Vagina (tissue), 2 donors: ENCODE measurements around the gene TDRD5. TPM values are rescaled to one million over a fixed set of nuclear protein-coding genes. Genes with fewer than 3 reads are reported as not detected.
A peak's percentile ranks its signal among the peaks of the same experiment; 100 is the strongest.

ENCODE experiments used
- DNase-seq, 2 donors: peaks; one replicate each; pipeline ENCODE4 v3.0.0-alpha.2; 2017; ENCODE audit errors: extremely low spot score in 2 of 2
- H3K27ac ChIP-seq: fragments of 200-600 bp; sonication (generic); one replicate; pipeline ENCODE4 v1.5.1; 2019
- H3K27me3 ChIP-seq: fragments of 200-600 bp; sonication (generic); one replicate; pipeline ENCODE4 v1.5.1; 2019
- H3K36me3 ChIP-seq, 2 donors: fragments of 200-600 bp; sonication (generic); one replicate each; pipeline ENCODE4 v1.5.1; 2017 to 2019
- H3K4me1 ChIP-seq: fragments of 200-600 bp; sonication (generic); one replicate; pipeline ENCODE4 v1.5.1; 2019
- H3K4me3 ChIP-seq, 2 donors: fragments of 200-600 bp; sonication (generic); 1 replicate in 1 of 2; 2 replicates in 1 of 2; pipeline ENCODE4 v1.5.1; 2016 to 2019
- H3K9me3 ChIP-seq: fragments of 200-600 bp; sonication (generic); one replicate; pipeline ENCODE4 v1.5.1; 2019
- POLR2A ChIP-seq, 2 donors: fragments of 450-650 bp; IDR thresholded peaks; one replicate each; pipeline ENCODE4 v1.6.1; 2017; ENCODE audit warnings: antibody characterized with exemption in 2 of 2, mild to moderate bottlenecking in 2 of 2, moderate library complexity in 2 of 2
- POLR2AphosphoS5 ChIP-seq, 2 donors: sonication (generic); formaldehyde crosslinking; IDR thresholded peaks; one replicate each; pipeline ENCODE4 v1.9.0; 2017; ENCODE audit warnings: antibody characterized with exemption in 2 of 2, mild to moderate bottlenecking in 2 of 2, low read depth in 1 of 2; ENCODE audit not compliant: insufficient read depth in 1 of 2
- intact Hi-C: fragments of 100-400 bp; cut with DNase I; formaldehyde crosslinking; loops from one replicate; pipeline ENCODE4 v1.15.1; 2023
- total RNA-seq: library from RNA; depleted of rRNA; stranded (reverse); fragments of >200 nt; gene quantifications from one replicate; pipeline ENCODE4 v1.2.3, GENCODE V29; 2016
- TF ChIP-seq, protein P1 (sequence below), 3 experiments: fragments of 450-650 bp in 2 of 3; fragments of 200-600 bp in 1 of 3; sonication (generic) in 1 of 3; IDR thresholded peaks; one replicate each; pipeline ENCODE4 v1.5.1; 2017 to 2019; ENCODE audit warnings: antibody characterized with exemption in 3 of 3, mild to moderate bottlenecking in 2 of 3, moderate library complexity in 2 of 3

Gene TDRD5
- total RNA-seq, 1 donor from 2014 or later: not detected

DNA sequence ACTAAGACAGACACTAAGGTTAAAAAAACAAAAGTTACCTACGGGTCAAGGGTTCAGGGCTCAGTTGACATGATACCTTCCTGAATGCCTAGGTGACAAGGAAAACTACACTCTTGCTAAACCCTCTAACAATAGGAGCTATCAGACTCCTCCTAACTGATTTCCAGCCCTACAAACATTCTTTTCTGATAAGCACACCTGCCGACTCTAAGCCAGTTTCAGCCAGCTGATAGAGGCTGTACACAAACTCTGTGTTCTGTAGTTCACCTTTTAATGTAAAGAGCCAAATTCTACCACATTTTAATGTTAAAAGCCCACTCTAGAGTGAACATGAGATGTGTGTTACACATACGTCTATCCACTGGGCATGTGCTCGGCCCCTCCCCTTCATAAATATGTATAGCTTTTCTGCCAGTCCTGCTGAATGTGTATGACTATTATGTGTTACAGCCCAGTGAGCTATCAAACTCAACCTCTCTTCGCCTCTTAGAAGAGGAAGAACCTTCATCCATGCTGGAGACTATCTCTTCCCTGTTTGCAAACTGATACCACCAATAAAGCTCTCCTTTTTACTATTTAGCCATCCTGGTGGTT is 111.4 kb downstream of the TDRD5 start:
- Histone ChIP-seq H3K27ac (no peak overlapping the region), H3K4me1 (no peaks in the 10 kb centered on the region), H3K27me3 (no peaks in the 10 kb centered on the region), H3K9me3 (no peaks in the 10 kb centered on the region), H3K36me3 (no peaks in the 10 kb centered on the region), H3K4me3 (no peak overlapping the region)
- no peak for DNase-seq
- TF ChIP-seq POLR2A (IDR thresholded peaks at IDR 0.05) (no peak), POLR2AphosphoS5 (IDR thresholded peaks at IDR 0.05; ENCODE audit: insufficient read depth in 1 of 2, low read depth in 1 of 2) (no peak)
- TF ChIP-seq, protein P1, sequence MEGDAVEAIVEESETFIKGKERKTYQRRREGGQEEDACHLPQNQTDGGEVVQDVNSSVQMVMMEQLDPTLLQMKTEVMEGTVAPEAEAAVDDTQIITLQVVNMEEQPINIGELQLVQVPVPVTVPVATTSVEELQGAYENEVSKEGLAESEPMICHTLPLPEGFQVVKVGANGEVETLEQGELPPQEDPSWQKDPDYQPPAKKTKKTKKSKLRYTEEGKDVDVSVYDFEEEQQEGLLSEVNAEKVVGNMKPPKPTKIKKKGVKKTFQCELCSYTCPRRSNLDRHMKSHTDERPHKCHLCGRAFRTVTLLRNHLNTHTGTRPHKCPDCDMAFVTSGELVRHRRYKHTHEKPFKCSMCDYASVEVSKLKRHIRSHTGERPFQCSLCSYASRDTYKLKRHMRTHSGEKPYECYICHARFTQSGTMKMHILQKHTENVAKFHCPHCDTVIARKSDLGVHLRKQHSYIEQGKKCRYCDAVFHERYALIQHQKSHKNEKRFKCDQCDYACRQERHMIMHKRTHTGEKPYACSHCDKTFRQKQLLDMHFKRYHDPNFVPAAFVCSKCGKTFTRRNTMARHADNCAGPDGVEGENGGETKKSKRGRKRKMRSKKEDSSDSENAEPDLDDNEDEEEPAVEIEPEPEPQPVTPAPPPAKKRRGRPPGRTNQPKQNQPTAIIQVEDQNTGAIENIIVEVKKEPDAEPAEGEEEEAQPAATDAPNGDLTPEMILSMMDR (IDR thresholded peaks at IDR 0.05): no peak
- intact Hi-C loops: no loop called here

DNA sequence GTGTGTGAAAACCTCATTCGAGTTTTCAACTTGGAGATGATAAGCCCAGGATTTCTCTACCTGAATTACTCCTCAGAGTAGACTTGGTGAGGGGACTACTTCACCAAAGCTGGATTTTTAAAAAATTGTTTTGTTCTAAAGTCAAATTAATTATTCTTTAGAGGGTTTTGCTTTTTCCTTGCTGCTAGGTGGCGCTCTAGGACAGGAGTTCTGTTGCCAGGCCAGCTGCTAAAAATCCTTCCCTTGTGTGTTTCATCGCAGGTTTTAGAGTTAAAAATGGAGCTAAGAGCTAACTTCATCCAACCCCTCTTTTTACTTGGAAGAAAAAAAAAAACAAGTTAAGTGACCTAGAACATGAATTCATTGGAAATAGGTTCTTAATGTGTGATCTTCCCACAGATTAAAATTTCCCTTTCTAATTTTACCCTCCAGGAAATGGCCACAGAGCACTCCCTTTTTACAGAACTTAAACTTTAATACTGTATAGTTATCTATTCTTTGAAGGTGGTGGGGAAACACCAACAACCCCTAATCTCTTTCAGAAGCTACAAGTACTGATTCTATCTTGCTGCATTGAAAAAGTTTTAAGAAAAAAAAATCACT is 114.8 kb downstream of the TDRD5 start:
- Histone ChIP-seq H3K36me3 (no peaks in the 10 kb centered on the region), H3K27me3 (no peaks in the 10 kb centered on the region), H3K27ac (no peak overlapping the region), H3K4me1 (no peaks in the 10 kb centered on the region), H3K9me3 (no peaks in the 10 kb centered on the region), H3K4me3 (no peak overlapping the region)
- no peak for DNase-seq
- intact Hi-C loops: loop anchor here (2.0 kb wide), 1 partner anchor 102 kb away; no protein-coding TSS in a partner anchor
- TF ChIP-seq, protein P1 (IDR thresholded peaks at IDR 0.05): peak; percentile 41 to 73 (median 62)
- TF ChIP-seq POLR2A (IDR thresholded peaks at IDR 0.05) (no peak), POLR2AphosphoS5 (IDR thresholded peaks at IDR 0.05; ENCODE audit: insufficient read depth in 1 of 2, low read depth in 1 of 2) (no peak)

DNA sequence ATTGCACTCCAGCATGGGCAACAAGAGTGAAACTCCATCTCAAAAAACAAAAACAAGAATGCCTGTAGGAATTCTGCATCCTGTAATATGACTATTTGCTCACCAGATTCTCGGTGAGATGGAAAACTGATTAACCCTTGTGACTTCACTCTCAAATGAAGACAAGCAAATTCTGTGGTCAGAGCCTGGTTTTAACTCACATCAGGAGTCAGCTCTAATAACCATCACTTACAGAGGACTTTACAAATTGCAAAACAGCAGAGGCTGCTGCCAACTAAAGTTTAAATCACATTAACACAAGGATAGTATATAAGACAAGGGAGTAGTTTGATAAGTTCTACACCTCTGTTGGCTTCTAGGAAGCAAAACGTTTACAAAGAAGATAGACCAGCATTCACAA is 115.8 kb downstream of the TDRD5 start:
- Histone ChIP-seq H3K9me3 (no peaks in the 10 kb centered on the region), H3K4me3 (no peak overlapping the region), H3K36me3 (no peaks in the 10 kb centered on the region), H3K27ac (no peak overlapping the region), H3K27me3 (no peaks in the 10 kb centered on the region), H3K4me1 (no peaks in the 10 kb centered on the region)
- TF ChIP-seq POLR2A (IDR thresholded peaks at IDR 0.05) (no peak), POLR2AphosphoS5 (IDR thresholded peaks at IDR 0.05; ENCODE audit: insufficient read depth in 1 of 2, low read depth in 1 of 2) (no peak)
- TF ChIP-seq, protein P1 (IDR thresholded peaks at IDR 0.05): no peak
- no peak for DNase-seq
- intact Hi-C loops: loop anchor here (2.0 kb wide), 1 partner anchor 101 kb away; no protein-coding TSS in a partner anchor

DNA sequence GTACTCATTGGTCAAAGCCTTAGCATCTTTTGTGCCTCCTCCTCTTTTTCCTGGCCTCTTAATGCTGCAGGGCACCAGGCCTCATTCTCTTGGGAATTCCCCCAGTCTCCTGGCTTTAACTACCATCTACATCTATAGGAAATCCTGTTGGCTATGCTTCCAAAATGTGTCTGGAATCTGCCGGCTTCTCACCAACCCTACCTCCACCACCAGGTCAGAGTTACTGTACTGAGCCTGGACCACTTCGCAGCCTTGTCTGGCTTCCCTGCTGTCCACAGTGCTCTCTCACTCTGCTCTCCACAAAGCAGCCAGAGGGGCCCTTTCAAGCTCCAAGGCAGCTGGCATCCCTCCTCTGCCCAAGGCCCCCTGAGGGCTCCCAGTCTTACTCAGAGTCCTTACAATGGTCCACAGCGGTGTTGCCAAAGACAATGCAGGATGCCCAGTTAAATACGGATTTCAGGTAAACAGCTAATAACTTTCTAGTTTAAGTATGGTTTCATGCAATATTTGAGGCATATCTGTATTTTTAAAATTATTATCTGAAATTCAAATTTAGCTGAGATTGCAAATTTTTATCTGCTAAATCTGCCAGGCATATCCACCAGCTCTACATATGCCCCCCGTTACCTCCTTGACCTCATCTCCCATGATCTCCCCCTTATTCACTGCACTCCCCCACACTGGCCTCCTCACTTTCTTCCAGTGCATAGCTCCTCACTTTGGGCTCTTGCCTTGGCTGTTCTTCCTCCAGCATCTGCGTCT is 117.0 kb downstream of the TDRD5 start:
- H3K36me3 ChIP-seq: no peaks in the 10 kb centered on the region
- no peaks in the 10 kb centered on the region for H3K9me3 ChIP-seq
- H3K27ac ChIP-seq: no peak overlapping the region
- intact Hi-C loops: no loop called here
- H3K27me3 ChIP-seq: no peaks in the 10 kb centered on the region
- no peak for DNase-seq
- H3K4me3 ChIP-seq: no peak overlapping the region
- no peaks in the 10 kb centered on the region for H3K4me1 ChIP-seq
- TF ChIP-seq POLR2A (IDR thresholded peaks at IDR 0.05): no peak

DNA sequence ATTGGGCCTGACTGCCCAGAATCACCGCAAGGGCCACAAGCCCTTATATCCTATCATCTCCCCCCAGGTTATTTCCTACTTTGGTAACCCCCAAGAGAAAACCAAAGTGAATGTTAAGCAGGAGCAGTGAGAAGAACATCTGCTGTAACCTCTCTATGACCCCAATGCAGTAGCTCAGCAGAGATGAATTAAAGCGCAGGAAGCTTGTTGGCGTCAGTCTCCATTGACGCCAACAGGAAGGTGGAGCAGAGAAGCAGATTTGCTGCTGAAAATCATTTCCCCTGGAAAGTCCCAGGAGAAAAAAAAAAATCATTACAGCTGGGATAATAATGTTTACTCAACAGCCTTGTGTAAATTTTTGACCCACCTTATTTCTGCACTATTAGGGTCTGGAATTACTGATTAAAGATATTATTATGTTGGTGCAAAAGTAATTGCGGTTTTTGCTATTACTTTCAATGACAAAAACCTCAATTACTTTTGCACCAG is 118.3 kb downstream of the TDRD5 start:
- H3K27ac ChIP-seq: no peak overlapping the region
- H3K9me3 ChIP-seq: peaks cover 5% of the 10 kb centered on the region
- no peak for TF ChIP-seq POLR2A (IDR thresholded peaks at IDR 0.05)
- TF ChIP-seq POLR2AphosphoS5 (IDR thresholded peaks at IDR 0.05; ENCODE audit: insufficient read depth in 1 of 2, low read depth in 1 of 2): peak in 1 of 2 donors; percentile 66
- TF ChIP-seq, protein P1 (IDR thresholded peaks at IDR 0.05): no peak
- no peak for DNase-seq
- intact Hi-C loops: no loop called here
- no peaks in the 10 kb centered on the region for H3K4me1 ChIP-seq
- no peaks in the 10 kb centered on the region for H3K27me3 ChIP-seq
- no peak overlapping the region for H3K4me3 ChIP-seq
- no peaks in the 10 kb centered on the region for H3K36me3 ChIP-seq
